HG03064 (cell line): Measurements from ENCODE around the gene CAMTA1.

Experiments used
- ATAC-seq: cut with Tn5 transposase; IDR thresholded peaks from one replicate; pipeline ENCODE4 v1.9.1; 2021; ENCODE audit warnings: low read depth; ENCODE audit not compliant: unreplicated experiment

CAMTA1 gene

DNA sequence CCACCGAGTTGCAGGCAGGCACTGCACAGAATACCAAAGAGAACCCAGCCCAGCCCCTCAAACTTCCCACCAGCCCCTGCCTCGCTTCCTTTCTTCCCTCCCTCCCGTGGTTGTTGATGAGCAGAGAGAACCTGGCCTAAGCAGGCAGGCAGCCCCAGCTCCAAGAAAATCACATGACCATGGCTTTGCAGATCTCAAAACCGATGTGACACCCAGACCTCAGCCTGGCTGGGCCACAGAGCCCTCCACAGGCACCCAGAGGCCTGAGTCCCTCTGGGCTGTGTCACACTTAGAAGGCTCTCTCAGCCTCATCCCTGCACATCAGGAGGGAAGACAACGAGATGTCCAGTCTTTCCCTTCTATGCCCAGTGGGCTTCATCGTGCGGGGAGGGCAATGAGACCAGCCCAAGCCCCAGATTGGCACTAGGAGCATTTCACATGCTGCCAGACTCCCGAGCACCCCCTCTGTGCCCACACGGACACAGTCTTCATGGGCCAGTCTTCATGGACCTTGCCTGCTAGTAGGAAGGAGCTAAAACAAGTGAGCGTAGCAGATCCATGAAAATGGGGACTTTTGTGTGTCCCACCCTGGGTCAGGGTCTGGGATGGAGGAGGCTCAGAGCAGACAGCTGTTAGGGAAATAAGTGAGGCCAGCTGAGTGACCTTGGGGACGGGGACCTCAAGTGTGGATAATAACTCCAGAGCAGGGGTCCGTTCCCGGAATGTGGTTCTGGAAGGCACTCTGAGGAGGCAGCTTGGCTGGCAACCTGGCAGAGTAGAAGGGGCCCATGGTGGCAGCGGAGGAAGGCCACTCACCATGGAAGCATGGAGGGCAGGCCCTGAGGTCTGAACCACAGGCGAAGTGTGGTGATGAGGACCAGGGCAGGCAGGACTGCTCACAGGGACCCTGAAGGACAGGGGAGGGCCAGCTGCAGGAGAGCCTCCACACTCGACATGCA, 781.4 kb downstream of the CAMTA1 start:
- ATAC-seq, result no peak

GRCh38 chr1:7567376-7567775, 782.1 kb downstream of the CAMTA1 start:
- no peak for ATAC-seq

GRCh38 chr1:7568053-7568452, 782.8 kb downstream of the CAMTA1 start:
- ATAC-seq, result no peak

DNA sequence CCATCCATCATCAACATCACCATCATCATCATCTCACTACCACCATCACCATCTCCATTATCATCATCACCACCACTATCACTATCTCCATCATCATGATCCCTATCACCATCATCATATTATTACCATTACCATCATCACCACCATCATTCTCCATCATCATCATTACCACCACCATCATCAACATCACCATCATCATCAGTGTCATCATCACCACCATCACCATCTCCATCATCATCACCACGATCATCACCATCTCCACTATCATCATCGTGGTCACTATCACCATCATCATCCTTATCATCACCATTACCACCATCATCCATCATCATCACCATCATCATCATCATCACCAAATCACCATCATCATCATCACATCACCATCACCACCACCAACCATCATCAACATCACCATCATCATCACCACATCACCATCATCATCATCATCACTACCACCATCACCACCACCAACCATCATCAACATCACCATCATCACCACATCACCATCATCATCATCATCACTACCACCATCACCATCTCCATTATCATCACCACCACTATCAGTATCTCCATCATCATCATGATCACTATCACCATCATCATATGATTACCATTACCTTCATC, 783.8 kb downstream of the CAMTA1 start:
- no peak for ATAC-seq

GRCh38 chr1:7570311-7570710, 785.1 kb downstream of the CAMTA1 start:
- ATAC-seq, result no peak

- no peak for ATAC-seq
Observed at GRCh38 chr1:7572654-7573152, 787.4 kb downstream of the CAMTA1 start.

GRCh38 chr1:7573481-7573880, 788.2 kb downstream of the CAMTA1 start:
- no peak for ATAC-seq

- no peak for ATAC-seq
Observed at GRCh38 chr1:7574121-7575040, 789.1 kb downstream of the CAMTA1 start.

DNA sequence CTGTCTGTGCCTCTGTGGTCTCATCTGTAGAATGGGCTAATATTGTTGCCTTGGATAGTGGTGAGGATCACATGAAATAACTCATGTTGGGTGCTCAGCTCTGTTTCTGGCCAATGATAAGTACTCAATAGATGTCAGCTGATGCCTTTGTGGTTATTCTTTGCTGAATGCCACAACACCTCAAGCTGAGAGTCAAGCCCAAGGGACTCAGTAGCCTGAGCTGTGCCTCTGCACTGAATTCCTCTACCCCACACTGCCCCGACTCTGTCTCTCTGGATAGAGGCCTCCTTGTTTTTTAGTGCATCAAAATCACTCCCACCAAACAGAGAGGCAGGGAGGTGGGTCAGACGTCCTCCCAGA, 789.8 kb downstream of the CAMTA1 start:
- no peak for ATAC-seq

- no peak for ATAC-seq
Observed at GRCh38 chr1:7576946-7577657, 791.8 kb downstream of the CAMTA1 start.

GRCh38 chr1:7578206-7578605, 793.0 kb downstream of the CAMTA1 start:
- ATAC-seq, result no peak

DNA sequence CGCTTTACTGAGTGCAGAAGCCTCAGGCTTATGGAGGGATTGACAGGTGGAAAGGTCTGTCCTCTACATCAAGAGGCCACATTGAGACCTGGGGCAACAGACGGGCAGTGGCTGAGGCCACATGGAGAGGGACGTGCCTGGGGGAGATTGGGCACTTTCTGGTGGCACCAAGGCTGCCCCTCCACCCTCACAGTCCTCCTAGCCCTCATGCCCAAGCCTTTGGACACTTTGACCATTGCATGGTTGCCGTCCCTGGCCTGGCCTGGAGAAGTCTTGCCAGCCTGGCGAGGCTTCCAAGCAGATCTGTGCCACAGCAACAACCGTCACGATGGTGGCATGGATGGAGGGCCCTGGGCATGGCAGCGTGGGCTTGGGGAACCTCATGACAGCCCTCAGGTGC, 793.8 kb downstream of the CAMTA1 start:
- no peak for ATAC-seq

DNA sequence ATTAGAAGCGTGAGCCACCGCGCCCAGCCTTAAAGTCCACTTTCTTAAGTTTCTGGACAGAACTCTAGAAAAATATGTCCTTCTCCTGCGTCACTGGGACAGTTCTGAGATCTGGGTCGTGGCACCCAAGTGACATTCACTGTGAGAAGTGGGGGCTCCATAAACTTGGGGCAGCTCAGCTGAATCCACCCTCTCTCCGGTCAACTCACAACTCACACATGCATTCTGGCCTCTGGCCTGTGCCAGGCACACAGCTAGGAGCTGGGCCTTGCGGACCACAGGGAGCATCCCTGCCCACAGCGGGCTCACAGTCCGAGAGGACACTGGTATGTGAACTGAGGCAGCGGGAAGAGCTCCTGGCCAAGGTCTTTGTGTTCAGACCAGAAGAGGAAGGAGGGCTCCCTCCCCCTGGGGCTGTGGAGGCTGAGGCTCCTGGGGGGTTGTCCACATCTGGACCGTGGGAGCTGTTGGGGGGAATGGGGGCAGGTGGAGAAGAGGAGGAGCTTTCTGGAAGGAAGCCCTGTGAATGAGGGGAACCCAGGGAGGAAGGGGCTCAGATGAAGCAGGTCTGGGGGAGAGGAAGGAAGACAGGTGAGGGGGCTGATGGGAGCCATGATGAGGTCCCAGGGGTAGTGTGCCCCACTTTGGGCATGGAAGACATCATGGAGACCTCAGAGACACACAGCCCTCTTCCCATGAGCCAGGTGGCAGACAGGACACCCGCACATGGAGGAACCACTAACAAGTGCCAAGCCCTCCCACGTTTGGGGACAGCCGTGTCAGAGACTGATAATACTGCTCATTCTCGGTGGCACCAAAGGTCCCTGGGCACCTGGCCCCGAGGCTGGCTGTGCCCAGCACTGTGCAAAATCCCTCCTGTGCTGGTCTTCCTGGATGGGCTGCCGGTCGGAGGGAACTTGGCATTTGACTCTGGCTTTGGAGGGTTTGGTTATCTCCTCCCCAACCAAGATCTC, 794.9 kb downstream of the CAMTA1 start:
- no peak for ATAC-seq

DNA sequence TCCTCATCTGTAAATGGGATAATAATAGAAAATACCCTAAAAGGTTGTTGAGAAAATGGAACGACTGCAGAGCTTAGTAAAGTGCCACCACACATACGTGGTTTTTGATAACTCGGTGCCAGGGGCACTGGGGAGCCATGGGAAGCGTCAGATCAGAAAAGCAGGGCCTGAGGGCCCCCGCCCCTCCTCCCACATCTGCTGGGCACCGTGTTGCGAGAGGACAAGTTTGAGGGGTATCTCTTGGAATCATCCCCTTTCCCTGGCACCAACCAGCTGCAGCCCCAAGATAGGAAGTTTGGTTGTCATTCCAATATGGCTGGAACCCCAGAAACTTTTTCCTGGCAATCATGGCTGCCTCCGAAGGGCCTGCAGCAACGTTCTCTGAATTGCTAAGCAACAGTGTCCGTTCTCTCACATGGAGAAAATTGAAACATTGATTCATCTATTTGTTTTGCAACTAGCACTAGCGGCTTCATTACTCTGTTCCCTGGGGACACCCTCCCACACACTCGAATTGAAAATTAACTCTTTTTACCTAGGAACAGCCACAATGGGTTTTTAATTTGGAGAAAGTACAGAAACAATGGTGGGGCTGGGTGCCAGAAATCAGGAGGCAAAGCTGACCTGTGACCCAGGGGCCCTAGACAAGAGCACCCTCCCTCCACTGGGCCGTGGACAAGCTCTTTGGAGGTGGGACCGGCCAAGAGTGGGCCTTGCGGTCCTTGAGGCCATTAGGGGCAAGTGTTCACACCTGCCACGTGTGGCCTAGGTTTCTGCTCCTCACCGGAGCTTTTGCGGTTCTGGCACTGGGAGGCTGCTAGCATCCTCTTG, 795.9 kb downstream of the CAMTA1 start:
- ATAC-seq, result no peak

DNA sequence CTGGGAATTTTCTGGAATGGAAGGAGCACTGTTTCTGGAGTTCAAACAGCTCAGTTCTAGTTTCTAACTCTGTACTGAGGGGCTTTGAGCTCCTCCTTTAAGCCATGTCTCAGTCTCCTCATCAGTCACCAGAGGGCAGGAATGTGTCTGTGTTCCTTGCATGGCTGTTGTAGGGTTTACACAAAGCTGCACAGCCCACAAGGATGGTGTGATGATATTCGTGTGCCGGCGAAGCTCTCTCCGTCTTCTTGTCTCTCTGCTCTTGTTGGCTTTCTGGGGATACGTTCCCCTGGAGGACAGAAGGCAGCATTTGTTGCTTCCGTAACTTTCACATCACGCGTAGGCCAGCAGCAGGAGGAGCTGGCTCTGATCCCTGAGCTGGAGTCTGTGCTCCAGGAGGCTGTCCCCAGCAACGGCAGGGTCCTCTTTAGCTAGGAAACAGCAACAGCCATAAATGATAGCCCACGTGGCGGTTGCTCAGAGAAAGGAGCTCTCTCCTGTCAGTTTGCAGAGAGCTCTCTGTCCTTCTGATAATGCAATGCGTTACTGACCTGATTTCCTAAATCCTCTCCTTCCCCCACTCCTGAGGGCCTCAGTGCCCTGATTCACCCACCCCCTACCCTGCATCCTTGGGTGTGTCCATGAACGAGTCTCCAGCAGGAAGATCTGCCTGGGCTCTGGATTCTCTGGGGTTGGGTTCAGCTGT, 796.7 kb downstream of the CAMTA1 start:
- no peak for ATAC-seq

- no peak for ATAC-seq
Observed at GRCh38 chr1:7582460-7582972, 797.3 kb downstream of the CAMTA1 start.
